ENCODE measurements around the gene WDR45B. TPM values are rescaled to one million over a fixed set of nuclear protein-coding genes. Genes with fewer than 3 reads are reported as not detected.

Gene WDR45B
- total and polyA plus RNA-seq, 11 donors, result 23.5 to 60.7 (median 40.1) TPM

- no peaks in the 10 kb centered on the region for H3K9me3 ChIP-seq
- H3K36me3 ChIP-seq, result peaks cover 0 to 52% (median 26%) of the 10 kb centered on the region in 9 donors
- no peak for DNase-seq
- H3K4me3 ChIP-seq, result no peak overlapping the region
- TF ChIP-seq POLR2A (IDR thresholded peaks at IDR 0.05), result no peak
- no peak for TF ChIP-seq CTCF (IDR thresholded peaks at IDR 0.05)
- no peaks in the 10 kb centered on the region for H3K27me3 ChIP-seq
- intact Hi-C loops (cut with DNase I), result no loop called here
- 88 to 93% (median 88%) methylated on average over 14 to 16 of the region's 16 CpGs for WGBS, 4 donors
- peaks cover 5 to 56% (median 31%) of the 10 kb centered on the region in 12 donors for H3K4me1 ChIP-seq
- no peak for ATAC-seq
- no peak overlapping the region for H3K27ac ChIP-seq
Measured at GRCh38 chr17:82596296-82596695, 51.9 kb downstream of the WDR45B start.

GRCh38 chr17:82595893-82596292, 52.4 kb downstream of the WDR45B start:
- Histone ChIP-seq H3K4me3 (no peak overlapping the region), H3K9me3 (no peaks in the 10 kb centered on the region), H3K27ac (no peak overlapping the region), H3K36me3 (peaks cover 0 to 47% (median 24%) of the 10 kb centered on the region in 9 donors), H3K27me3 (no peaks in the 10 kb centered on the region), H3K4me1 (peaks cover 5 to 60% (median 34%) of the 10 kb centered on the region in 12 donors)
- ATAC-seq (no peak), DNase-seq (no peak)
- intact Hi-C loops (cut with DNase I), result no loop called here
- TF ChIP-seq CTCF (IDR thresholded peaks at IDR 0.05) (no peak), POLR2A (IDR thresholded peaks at IDR 0.05) (no peak)
- WGBS, 4 donors, result 94 to 96% (median 95%) methylated on average over 20 to 21 of the region's 21 CpGs

- H3K4me1 ChIP-seq, result peaks cover 5 to 59% (median 35%) of the 10 kb centered on the region in 12 donors
- WGBS, 4 donors, result 95 to 98% (median 97%) methylated on average over 11 of the region's 11 CpGs
- H3K27me3 ChIP-seq, result no peaks in the 10 kb centered on the region
- no peaks in the 10 kb centered on the region for H3K9me3 ChIP-seq
- intact Hi-C loops (cut with DNase I), result no loop called here
- peaks cover 0 to 37% (median 24%) of the 10 kb centered on the region in 9 donors for H3K36me3 ChIP-seq
- ATAC-seq (no peak), DNase-seq (peak in 1 of 5 donors; percentile 54)
- no peak overlapping the region for H3K27ac ChIP-seq
- TF ChIP-seq CTCF (IDR thresholded peaks at IDR 0.05) (no peak), POLR2A (IDR thresholded peaks at IDR 0.05) (no peak)
- no peak overlapping the region for H3K4me3 ChIP-seq
Measured at GRCh38 chr17:82594571-82594970, 53.7 kb downstream of the WDR45B start.

- DNase-seq, result peak in 1 of 5 donors; percentile 37
- H3K36me3 ChIP-seq, result peaks cover 0 to 35% (median 24%) of the 10 kb centered on the region in 9 donors
- WGBS, 4 donors, result 0 to 58% (median 50%) methylated on average over 1 to 29 of the region's 29 CpGs
- no peaks in the 10 kb centered on the region for H3K27me3 ChIP-seq
- peak overlapping the region; percentile 33 to 74 (median 62) for H3K4me3 ChIP-seq
- H3K27ac ChIP-seq, result peak overlapping the region; percentile 58 to 97 (median 91)
- H3K4me1 ChIP-seq, result peaks cover 5 to 50% (median 31%) of the 10 kb centered on the region in 12 donors
- intact Hi-C loops (cut with DNase I), result no loop called here
- no peaks in the 10 kb centered on the region for H3K9me3 ChIP-seq
- peak in 3 of 4 donors; percentile 1 to 3 (median 2) for ATAC-seq
- TF ChIP-seq POLR2A (IDR thresholded peaks at IDR 0.05) (no peak), CTCF (IDR thresholded peaks at IDR 0.05) (no peak)
Measured at GRCh38 chr17:82593590-82594087, 54.6 kb downstream of the WDR45B start.
